H1 (cell line): ENCODE results near the gene ADCY9. TPM values are rescaled to one million over a fixed set of nuclear protein-coding genes. Genes with fewer than 3 reads are reported as not detected.

Source experiments
- CBX8 ChIP-seq: fragments of 300-800, 300-1000 bp; sonication (generic); IDR thresholded peaks from 2 replicates; pipeline ENCODE4 v1.7.1; 2016; ENCODE audit warnings: low read depth, low read length, borderline replicate concordance
- KDM1A ChIP-seq: fragments of 200-600, 300-600 bp; sonication (generic); IDR thresholded peaks from 2 replicates; pipeline ENCODE4 v1.7.1; 2016; ENCODE audit warnings: mild to moderate bottlenecking, low read length, borderline replicate concordance
- TAF1 ChIP-seq: IDR thresholded peaks from 2 replicates; pipeline ENCODE4 v1.6.1; 2011; ENCODE audit warnings: mild to moderate bottlenecking, low read depth, low read length
- polyA plus RNA-seq, 7 experiments: library from polyadenylated mRNA; depleted of rRNA in 3 of 7; stranded (reverse) in 5 of 7; unstranded in 2 of 7; fragments of >200 nt in 5 of 7; fragments of 200-250 nt in 2 of 7; gene quantifications; 1 replicate in 5 of 7; 2 replicates in 1 of 7; 4 replicates in 1 of 7; pipeline versions ENCODE4 v1.2.1 to v1.2.3, GENCODE V29; 2011 to 2013; ENCODE audit warnings: missing spikeins in 2 of 7, mixed read lengths in 2 of 7
- total RNA-seq: library from RNA; stranded (reverse); fragmentation: NEBNext Ultra II Directional; extraction: Animal tissue kit (Norgen Biotek cat#: 25700); gene quantifications from 2 replicates; pipeline ENCODE4 v1.2.1, GENCODE V29; 2021
- TF ChIP-seq, protein P1 (sequence below), 3 experiments: IDR thresholded peaks; 1 replicate in 2 of 3; 2 replicates in 1 of 3; pipeline versions ENCODE4 v1.5.1 to v1.6.1; 2011; ENCODE audit warnings: low read length in 3 of 3, mild to moderate bottlenecking in 3 of 3, inconsistent platforms in 2 of 3, low read depth in 1 of 3, moderate library complexity in 1 of 3; ENCODE audit not compliant: insufficient read depth in 1 of 3; ENCODE audit errors: control extremely low read depth in 1 of 3

ADCY9 gene
- total and polyA plus RNA-seq, 2 of the 8 experiments (the other 6 are each of a cell fraction or from before 2014, with no cell fraction given), result 5.4 to 13.1 TPM

DNA sequence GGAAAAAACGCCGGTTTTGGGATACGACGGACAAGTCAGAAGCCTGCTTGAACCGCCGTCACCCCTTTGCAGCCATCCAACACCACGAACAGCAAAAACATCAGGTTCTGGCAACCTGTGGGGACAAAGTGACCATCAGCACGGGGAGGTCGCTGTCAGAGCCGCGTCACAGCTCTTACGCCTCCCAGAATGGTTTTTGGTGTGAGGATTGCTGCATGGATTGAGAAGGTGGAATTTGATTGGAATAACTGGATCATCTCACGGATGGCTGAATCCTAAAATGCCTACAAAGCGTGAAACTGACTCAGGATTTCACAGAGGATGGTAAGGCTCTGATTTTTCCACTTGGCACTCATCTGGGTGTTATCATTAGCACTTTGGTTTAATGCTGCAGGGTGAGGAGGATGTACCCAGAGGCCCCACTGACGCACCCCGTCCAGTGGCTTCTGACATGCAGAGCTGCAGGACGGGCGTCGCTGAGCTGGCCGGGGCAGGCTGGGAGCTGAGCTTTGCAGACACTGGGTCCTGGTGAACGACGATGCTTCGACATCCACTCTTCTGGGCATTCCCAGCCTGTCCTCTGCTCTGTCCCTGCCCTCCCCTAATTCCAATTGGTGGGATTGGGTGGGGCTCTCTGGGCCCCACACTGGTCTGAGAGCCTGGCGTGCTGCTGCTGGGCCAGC is 162.4 kb downstream of the ADCY9 start (continued):
- TF ChIP-seq KDM1A, result no peak
- no peak for TF ChIP-seq TAF1
- TF ChIP-seq, protein P1, sequence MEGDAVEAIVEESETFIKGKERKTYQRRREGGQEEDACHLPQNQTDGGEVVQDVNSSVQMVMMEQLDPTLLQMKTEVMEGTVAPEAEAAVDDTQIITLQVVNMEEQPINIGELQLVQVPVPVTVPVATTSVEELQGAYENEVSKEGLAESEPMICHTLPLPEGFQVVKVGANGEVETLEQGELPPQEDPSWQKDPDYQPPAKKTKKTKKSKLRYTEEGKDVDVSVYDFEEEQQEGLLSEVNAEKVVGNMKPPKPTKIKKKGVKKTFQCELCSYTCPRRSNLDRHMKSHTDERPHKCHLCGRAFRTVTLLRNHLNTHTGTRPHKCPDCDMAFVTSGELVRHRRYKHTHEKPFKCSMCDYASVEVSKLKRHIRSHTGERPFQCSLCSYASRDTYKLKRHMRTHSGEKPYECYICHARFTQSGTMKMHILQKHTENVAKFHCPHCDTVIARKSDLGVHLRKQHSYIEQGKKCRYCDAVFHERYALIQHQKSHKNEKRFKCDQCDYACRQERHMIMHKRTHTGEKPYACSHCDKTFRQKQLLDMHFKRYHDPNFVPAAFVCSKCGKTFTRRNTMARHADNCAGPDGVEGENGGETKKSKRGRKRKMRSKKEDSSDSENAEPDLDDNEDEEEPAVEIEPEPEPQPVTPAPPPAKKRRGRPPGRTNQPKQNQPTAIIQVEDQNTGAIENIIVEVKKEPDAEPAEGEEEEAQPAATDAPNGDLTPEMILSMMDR (IDR thresholded peaks at IDR 0.05; ENCODE audit: control extremely low read depth in 1 of 3, insufficient read depth in 1 of 3, low read depth in 1 of 3, low read length in 3 of 3), result no peak
- TF ChIP-seq CBX8, result no peak
